NCI-H524 (cell line): Measurements from ENCODE around the gene MIEN1.
"Not testable (repeated sequence)": the region's sequence is repeated elsewhere in the genome, so short reads cannot be mapped to it uniquely, and the experiment has no call there.

ENCODE experiments used
- DNase-seq, 2 experiments: peaks; one replicate each; lab custom pipeline; 2025; lab: John Stamatoyannopoulos, UW

The MIEN1 gene

GRCh38 chr17:39716073-39716818 is 14.1 kb downstream of the MIEN1 start:
- DNase-seq, result no peak

- DNase-seq, result no peak
These were observed 14.8 kb downstream of the MIEN1 start for GRCh38 chr17:39715375-39716072.

- no peak for DNase-seq
These were observed 16.1 kb downstream of the MIEN1 start for GRCh38 chr17:39714234-39714633.

GRCh38 chr17:39711851-39712250 is 18.5 kb downstream of the MIEN1 start:
- no peak for DNase-seq

- DNase-seq, result not testable (repeated sequence)
These were observed 19.3 kb downstream of the MIEN1 start for GRCh38 chr17:39711071-39711470.

GRCh38 chr17:39709998-39710964 is 20.1 kb downstream of the MIEN1 start:
- peak in 1 of 2 experiments; percentile 39 for DNase-seq

GRCh38 chr17:39709319-39709997 is 20.9 kb downstream of the MIEN1 start:
- no peak for DNase-seq

- no peak for DNase-seq
These were observed 23.4 kb downstream of the MIEN1 start for GRCh38 chr17:39706921-39707337.

- no peak for DNase-seq
These were observed 23.9 kb downstream of the MIEN1 start for GRCh38 chr17:39706383-39706782.

GRCh38 chr17:39705786-39706348 is 24.5 kb downstream of the MIEN1 start:
- no peak for DNase-seq

GRCh38 chr17:39704821-39705551 is 25.3 kb downstream of the MIEN1 start:
- no peak for DNase-seq

- DNase-seq, result no peak
These were observed 26.4 kb downstream of the MIEN1 start for GRCh38 chr17:39703913-39704312.

GRCh38 chr17:39702901-39703893 is 27.1 kb downstream of the MIEN1 start:
- no peak for DNase-seq

GRCh38 chr17:39701784-39702422 is 28.4 kb downstream of the MIEN1 start:
- DNase-seq, result no peak

- DNase-seq, result no peak
These were observed 29.1 kb downstream of the MIEN1 start for GRCh38 chr17:39701012-39701783.

- no peak for DNase-seq
These were observed 30.0 kb downstream of the MIEN1 start for GRCh38 chr17:39700148-39700987.

GRCh38 chr17:39699818-39700147 is 30.5 kb downstream of the MIEN1 start, which contains the start of gene ERBB2:
Gene ERBB2 (plus strand): TSS chr17:39700064. CDS start chr17:39700239, 175 bp downstream.
- DNase-seq, result no peak
